Measurements from ENCODE around the gene GLRX.

DNA sequence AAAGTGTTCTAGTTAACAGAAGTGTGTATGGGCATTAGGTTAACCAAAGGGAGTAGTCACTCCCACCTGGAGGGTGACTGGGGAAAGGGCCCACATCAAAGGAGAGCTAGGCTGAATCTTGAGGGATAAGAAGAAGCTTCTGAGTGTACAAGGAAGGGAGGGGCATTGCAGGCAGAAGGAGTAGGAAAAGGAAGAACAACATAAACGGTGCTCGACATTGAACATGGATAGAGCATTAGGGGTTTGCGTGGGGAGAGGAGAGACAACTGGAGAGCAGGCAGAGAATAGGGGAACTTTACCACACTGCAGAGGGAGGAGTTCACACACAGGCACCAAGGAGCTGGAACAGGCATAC, 5.3 kb upstream of the GLRX start:
- TF ChIP-seq POLR2A (IDR thresholded peaks at IDR 0.05; ENCODE audit: low read depth, low read length), result no peak
- no peak for TF ChIP-seq POLR2AphosphoS5 (IDR thresholded peaks at IDR 0.05; ENCODE audit: low read depth, low read length)
- no peak for TF ChIP-seq TAF1 (IDR thresholded peaks at IDR 0.05; ENCODE audit: low read depth, low read length)
- no peak for TF ChIP-seq SPI1 (IDR thresholded peaks at IDR 0.05; ENCODE audit: low read depth, low read length)
- no peak for TF ChIP-seq PAX5 (IDR thresholded peaks at IDR 0.05; ENCODE audit: insufficient read depth, low read length, severe bottlenecking)
